Stomach (tissue), 9 donors: ENCODE results near the gene BSG. TPM values are rescaled to one million over a fixed set of nuclear protein-coding genes. Genes with fewer than 3 reads are reported as not detected.

Experiments
- DNase-seq, 2 donors: peaks; one replicate each; pipeline versions ENCODE4 v3.0.0 to v3.0.0-alpha.2; 2013 to 2019
- H3K27ac ChIP-seq, 5 donors: fragments of 200-600 bp in 4 of 5; sonication (generic) in 4 of 5; one replicate each; pipeline ENCODE4 v1.5.1; 2013 to 2019; ENCODE audit warnings: mild to moderate bottlenecking in 1 of 5, moderate library complexity in 1 of 5
- H3K27me3 ChIP-seq, 3 donors: fragments of 200-600 bp; sonication (generic); one replicate each; pipeline ENCODE4 v1.5.1; 2017 to 2019; ENCODE audit warnings: mixed run types in 1 of 3
- H3K36me3 ChIP-seq, 4 donors: fragments of 200-600 bp; sonication (generic); 1 replicate in 3 of 4; 2 replicates in 1 of 4; pipeline ENCODE4 v1.5.1; 2016 to 2019
- H3K4me1 ChIP-seq, 4 donors: fragments of 200-600 bp; sonication (generic); one replicate each; pipeline ENCODE4 v1.5.1; 2016 to 2019
- H3K4me3 ChIP-seq, 4 donors: fragments of 200-600 bp; sonication (generic) in 3 of 4; one replicate each; pipeline ENCODE4 v1.5.1; 2016 to 2019; ENCODE audit warnings: mild to moderate bottlenecking in 1 of 4
- H3K9me3 ChIP-seq, 4 donors: fragments of 200-600 bp; sonication (generic); one replicate each; pipeline ENCODE4 v1.5.1; 2016 to 2019
- EP300 ChIP-seq: sonication (generic); formaldehyde crosslinking; IDR thresholded peaks from one replicate; pipeline ENCODE4 v1.6.1; 2017; ENCODE audit warnings: antibody characterized with exemption
- POLR2A ChIP-seq, 4 donors: fragments of 450-650 bp; IDR thresholded peaks; one replicate each; pipeline ENCODE4 v1.6.1; 2016; ENCODE audit warnings: antibody characterized with exemption in 4 of 4, control low read depth in 2 of 4, mild to moderate bottlenecking in 1 of 4, moderate library complexity in 1 of 4
- POLR2AphosphoS5 ChIP-seq, 3 donors: sonication (generic); formaldehyde crosslinking; IDR thresholded peaks; one replicate each; pipeline ENCODE4 v1.6.1; 2016; ENCODE audit warnings: antibody characterized with exemption in 3 of 3
- WGBS, 5 donors: extraction: QIAGEN DNeasy Blood & Tissue Kit in 3 of 5; methylation state at CpG; one replicate each; pipeline versions ENCODE4 v1.1.5 to v1.1.7; 2013 to 2018; 5-methylcytosine and 5-hydroxymethylcytosine counted together
- intact Hi-C: fragments of 100-400 bp; cut with DNase I; formaldehyde crosslinking; loops from one replicate; pipeline ENCODE4 v1.15.1; 2023; ENCODE audit warnings: low total_unique reads
- polyA plus RNA-seq, 3 donors: library from polyadenylated mRNA; stranded (reverse); fragments of 200-250 nt; gene quantifications; one replicate each; pipeline ENCODE4 v1.2.3, GENCODE V29; 2013
- total RNA-seq, 5 donors: library from RNA; depleted of rRNA; stranded (reverse); fragments of >200 nt; gene quantifications; one replicate each; pipeline versions ENCODE4 v1.1.0 to v1.2.3, GENCODE V29; 2014 to 2016
- TF ChIP-seq, protein P1 (sequence below), 7 experiments: fragments of 450-650 bp in 4 of 7; fragments of 200-600 bp in 3 of 7; sonication (generic) in 3 of 7; IDR thresholded peaks; one replicate each; pipeline ENCODE4 v1.5.1; 2016 to 2019; ENCODE audit warnings: antibody characterized with exemption in 7 of 7, control low read depth in 2 of 7, mild to moderate bottlenecking in 1 of 7
- donor health status: healthy with polysubstance abuse.
- donor health status: Bipolar disorder and iron deficiency.
- donor health status: healthy.

Gene BSG
- total and polyA plus RNA-seq, 8 donors: 184 to 1,029 (median 331) TPM

DNA sequence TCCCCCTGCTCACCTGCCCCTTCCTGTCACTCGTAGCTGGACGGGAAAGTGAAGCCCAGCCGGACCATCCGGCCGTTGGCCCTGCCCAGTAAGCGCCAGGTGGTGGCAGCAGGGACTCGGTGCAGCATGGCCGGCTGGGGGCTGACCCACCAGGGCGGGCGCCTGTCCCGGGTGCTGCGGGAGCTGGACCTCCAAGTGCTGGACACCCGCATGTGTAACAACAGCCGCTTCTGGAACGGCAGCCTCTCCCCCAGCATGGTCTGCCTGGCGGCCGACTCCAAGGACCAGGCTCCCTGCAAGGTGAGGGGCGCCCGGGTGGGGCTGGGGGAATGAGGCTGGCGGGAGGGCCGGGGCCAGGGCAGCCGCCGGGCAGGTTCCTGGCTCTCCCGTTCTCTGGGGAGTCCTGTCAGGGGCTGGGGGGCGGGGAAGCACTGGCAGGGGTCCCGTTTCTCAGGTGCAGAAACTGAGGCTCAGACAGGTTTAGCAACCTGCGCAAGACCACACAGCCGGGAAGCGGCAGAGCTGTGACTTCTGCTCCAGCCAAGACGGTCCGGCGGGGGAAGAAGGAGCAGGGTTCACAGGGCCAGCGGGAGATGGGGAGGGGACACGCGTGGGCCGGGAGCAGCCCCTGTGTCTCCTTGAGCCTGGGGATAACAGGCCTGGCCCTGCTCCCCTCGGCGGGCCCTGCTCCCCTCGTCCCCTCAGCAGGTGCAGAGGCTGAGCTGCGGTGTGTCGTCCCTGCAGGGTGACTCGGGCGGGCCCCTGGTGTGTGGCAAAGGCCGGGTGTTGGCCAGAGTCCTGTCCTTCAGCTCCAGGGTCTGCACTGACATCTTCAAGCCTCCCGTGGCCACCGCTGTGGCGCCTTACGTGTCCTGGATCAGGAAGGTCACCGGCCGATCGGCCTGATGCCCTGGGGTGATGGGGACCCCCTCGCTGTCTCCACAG is 23.2 kb upstream of the BSG start:
- Histone ChIP-seq H3K4me3 (no peak overlapping the region), H3K27me3 (peaks cover 0 to 67% (median 3%) of the 10 kb centered on the region in 3 donors), H3K9me3 (no peaks in the 10 kb centered on the region), H3K27ac (no peak overlapping the region), H3K4me1 (peaks cover 0 to 12% (median 8%) of the 10 kb centered on the region in 4 donors), H3K36me3 (no peaks in the 10 kb centered on the region)
- TF ChIP-seq POLR2A (IDR thresholded peaks at IDR 0.05) (no peak), EP300 (no peak), POLR2AphosphoS5 (IDR thresholded peaks at IDR 0.05) (no peak)
- TF ChIP-seq, protein P1, sequence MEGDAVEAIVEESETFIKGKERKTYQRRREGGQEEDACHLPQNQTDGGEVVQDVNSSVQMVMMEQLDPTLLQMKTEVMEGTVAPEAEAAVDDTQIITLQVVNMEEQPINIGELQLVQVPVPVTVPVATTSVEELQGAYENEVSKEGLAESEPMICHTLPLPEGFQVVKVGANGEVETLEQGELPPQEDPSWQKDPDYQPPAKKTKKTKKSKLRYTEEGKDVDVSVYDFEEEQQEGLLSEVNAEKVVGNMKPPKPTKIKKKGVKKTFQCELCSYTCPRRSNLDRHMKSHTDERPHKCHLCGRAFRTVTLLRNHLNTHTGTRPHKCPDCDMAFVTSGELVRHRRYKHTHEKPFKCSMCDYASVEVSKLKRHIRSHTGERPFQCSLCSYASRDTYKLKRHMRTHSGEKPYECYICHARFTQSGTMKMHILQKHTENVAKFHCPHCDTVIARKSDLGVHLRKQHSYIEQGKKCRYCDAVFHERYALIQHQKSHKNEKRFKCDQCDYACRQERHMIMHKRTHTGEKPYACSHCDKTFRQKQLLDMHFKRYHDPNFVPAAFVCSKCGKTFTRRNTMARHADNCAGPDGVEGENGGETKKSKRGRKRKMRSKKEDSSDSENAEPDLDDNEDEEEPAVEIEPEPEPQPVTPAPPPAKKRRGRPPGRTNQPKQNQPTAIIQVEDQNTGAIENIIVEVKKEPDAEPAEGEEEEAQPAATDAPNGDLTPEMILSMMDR (IDR thresholded peaks at IDR 0.05): no peak
- intact Hi-C loops: no loop called here
- WGBS, 5 donors: 64 to 84% (median 70%) methylated on average over 21 to 52 of the region's 52 CpGs
- DNase-seq: no peak

DNA sequence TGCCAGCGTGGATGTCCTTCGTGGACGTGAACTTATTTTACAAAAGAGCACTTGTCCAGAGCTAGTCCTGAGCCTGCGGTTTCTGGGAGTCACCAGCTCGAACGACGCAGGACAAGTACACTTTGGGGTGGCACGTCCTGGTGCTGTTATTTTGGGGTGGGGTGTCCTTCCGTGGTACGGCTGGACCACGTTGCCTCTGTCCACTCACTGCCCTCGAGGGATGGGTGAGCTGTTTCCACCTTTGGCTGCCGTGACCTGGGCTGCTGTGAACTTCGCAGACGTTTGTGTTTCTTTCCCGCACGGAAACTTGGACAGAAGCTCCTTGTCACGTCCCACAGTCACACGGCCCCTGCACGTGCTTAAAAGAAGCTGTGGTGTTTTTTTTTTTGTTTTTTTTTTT is 17.6 kb upstream of the BSG start:
- no peak overlapping the region for H3K4me3 ChIP-seq
- 61 to 80% (median 71%) methylated on average over 20 of the region's 20 CpGs for WGBS, 5 donors
- peaks cover 8 to 36% (median 25%) of the 10 kb centered on the region in 4 donors for H3K4me1 ChIP-seq
- no peak overlapping the region for H3K27ac ChIP-seq
- intact Hi-C loops: no loop called here
- H3K27me3 ChIP-seq: peaks cover 0 to 30% (median 0%) of the 10 kb centered on the region in 3 donors
- H3K9me3 ChIP-seq: no peaks in the 10 kb centered on the region
- TF ChIP-seq, protein P1 (IDR thresholded peaks at IDR 0.05): no peak
- TF ChIP-seq EP300: no peak
- no peak for TF ChIP-seq POLR2AphosphoS5 (IDR thresholded peaks at IDR 0.05)
- no peak for TF ChIP-seq POLR2A (IDR thresholded peaks at IDR 0.05)
- no peaks in the 10 kb centered on the region for H3K36me3 ChIP-seq
- no peak for DNase-seq

DNA sequence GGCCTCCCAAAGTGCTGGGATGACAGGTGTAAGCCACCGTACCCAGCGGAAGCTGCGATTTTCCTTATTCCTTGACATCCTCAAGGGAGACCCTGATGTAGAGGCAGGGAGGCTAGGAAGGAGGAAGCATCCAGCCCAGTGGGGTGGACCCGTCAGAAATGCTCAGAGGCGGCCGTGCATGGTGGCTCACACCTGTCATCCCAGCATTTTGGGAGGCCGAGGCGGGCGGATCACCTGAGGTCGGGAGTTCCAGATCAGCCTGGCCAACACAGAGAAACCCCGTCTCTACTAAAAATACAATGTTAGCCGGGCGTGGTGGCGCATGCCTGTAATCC is 17.0 kb upstream of the BSG start:
- peaks cover 0 to 25% (median 0%) of the 10 kb centered on the region in 3 donors for H3K27me3 ChIP-seq
- peaks cover 8 to 36% (median 25%) of the 10 kb centered on the region in 4 donors for H3K4me1 ChIP-seq
- 84 to 93% (median 90%) methylated on average over 12 to 14 of the region's 14 CpGs for WGBS, 5 donors
- TF ChIP-seq, protein P1 (IDR thresholded peaks at IDR 0.05): no peak
- TF ChIP-seq EP300 (no peak), POLR2A (IDR thresholded peaks at IDR 0.05) (no peak), POLR2AphosphoS5 (IDR thresholded peaks at IDR 0.05) (no peak)
- peak overlapping the region in 2 of 5 donors; percentile 35 to 39 for H3K27ac ChIP-seq
- H3K36me3 ChIP-seq: no peaks in the 10 kb centered on the region
- no peaks in the 10 kb centered on the region for H3K9me3 ChIP-seq
- DNase-seq: no peak
- no peak overlapping the region for H3K4me3 ChIP-seq
- intact Hi-C loops: no loop called here

DNA sequence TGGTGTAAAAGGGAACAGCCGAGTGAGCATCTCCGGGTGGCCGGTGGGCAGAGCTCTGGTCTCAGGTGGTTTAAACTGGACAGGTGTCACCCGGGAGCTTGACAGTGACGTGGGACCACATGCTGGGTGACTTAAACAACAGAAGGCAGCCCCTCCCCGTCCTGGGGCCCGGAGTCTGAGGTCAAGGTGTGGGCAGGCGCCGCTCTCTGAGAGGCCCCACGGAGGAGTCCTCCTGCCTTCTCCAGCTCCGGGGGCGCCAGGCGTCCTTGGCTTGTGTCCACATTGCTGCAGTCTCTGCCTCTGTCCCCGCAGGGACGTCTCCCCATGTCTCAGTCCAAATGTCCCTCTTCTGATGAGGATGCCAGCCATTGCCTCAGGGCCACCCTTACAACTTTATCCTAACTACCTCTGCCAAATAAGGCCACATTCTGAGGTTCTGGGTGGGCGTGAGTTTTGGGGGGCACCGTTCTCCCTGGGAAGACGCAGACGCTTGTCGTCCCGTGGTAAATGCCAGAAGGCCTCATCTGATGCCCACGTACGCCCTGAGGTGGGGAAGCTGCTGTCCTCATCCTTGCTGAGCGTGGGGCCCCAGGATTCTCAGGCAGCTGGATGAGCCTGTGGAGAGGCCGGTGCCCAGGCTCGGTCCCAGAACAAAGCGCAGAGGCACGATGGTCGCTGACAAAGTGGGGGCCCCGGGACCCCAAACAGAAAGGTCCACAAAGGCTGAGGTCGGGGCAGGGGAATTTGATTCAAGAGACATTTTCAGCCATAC is 15.6 kb upstream of the BSG start:
- Histone ChIP-seq H3K9me3 (no peaks in the 10 kb centered on the region), H3K36me3 (no peaks in the 10 kb centered on the region), H3K27me3 (peaks cover 0 to 14% (median 0%) of the 10 kb centered on the region in 3 donors), H3K27ac (peak overlapping the region in 2 of 5 donors; percentile 26 to 39), H3K4me1 (peaks cover 8 to 27% (median 19%) of the 10 kb centered on the region in 4 donors), H3K4me3 (no peak overlapping the region)
- DNase-seq: no peak
- no peak for TF ChIP-seq POLR2A (IDR thresholded peaks at IDR 0.05)
- TF ChIP-seq, protein P1 (IDR thresholded peaks at IDR 0.05): no peak
- WGBS, 5 donors: 73 to 84% (median 79%) methylated on average over 16 to 31 of the region's 31 CpGs
- intact Hi-C loops: no loop called here
